ENCODE data around the gene KCTD16. TPM values are rescaled to one million over a fixed set of nuclear protein-coding genes. Genes with fewer than 3 reads are reported as not detected.

KCTD16 gene
- total RNA-seq, 1 experiment from 2014 or later, result 0.64 TPM

DNA sequence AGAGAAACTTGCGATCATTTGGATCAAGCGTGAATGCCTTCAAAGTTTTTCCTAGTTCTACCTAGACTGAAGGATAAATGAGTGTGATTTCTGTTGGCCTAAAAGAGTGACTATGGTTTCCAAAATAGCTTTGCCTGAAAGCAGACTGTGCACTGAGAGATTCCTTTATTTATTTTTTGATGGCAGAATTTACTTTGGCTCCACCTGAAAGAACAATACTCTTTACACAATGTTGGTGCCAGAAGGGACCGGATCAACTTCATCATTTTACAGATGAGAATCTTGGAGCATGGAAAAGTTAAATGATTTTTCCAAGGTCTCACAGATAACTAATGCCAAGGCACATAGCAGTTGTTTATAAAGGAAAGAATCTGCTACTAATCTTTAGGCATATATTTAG is 199.6 kb downstream of the KCTD16 start:
- ChIA-PET RAD21 (ENCODE audit: low non-redundant PET in 1 of 2, low total read pairs in 2 of 2, uncharacterized antibody in 2 of 2, unreplicated experiment in 2 of 2) (no interaction called here), POLR2A (no interaction called here), CTCF (no interaction called here)
- no peaks in the 10 kb centered on the region for H3K79me2 ChIP-seq (ENCODE audit: insufficient read depth, low read length)
- H3K4me3 ChIP-seq (replicated peaks in 1 of 2; ENCODE audit: low read depth in 1 of 2, low read length in 2 of 2), result no peak overlapping the region
- ATAC-seq (no peak), DNase-seq (ENCODE audit: low read depth, low spot score) (no peak)
- intact Hi-C loops (cut with micrococcal nuclease), result no loop called here
- no peaks in the 10 kb centered on the region for H3K4me1 ChIP-seq (ENCODE audit: control insufficient read depth in 1 of 2, insufficient read depth in 2 of 2, low read length in 2 of 2)
- peaks cover 32% of the 10 kb centered on the region for H3K27me3 ChIP-seq (ENCODE audit: insufficient read depth, low read length)
- no peak overlapping the region for H3K9ac ChIP-seq (ENCODE audit: low read length)
- no peaks in the 10 kb centered on the region for H4K20me1 ChIP-seq (ENCODE audit: insufficient read depth)
- H3K36me3 ChIP-seq (ENCODE audit: control insufficient read depth in 1 of 2, insufficient read depth in 2 of 2, low read length in 2 of 2), result no peaks in the 10 kb centered on the region
- no TSS peak for BruUV-seq (replicated peaks)
- H3K9me2 ChIP-seq (ENCODE audit: insufficient read depth), result no peaks in the 10 kb centered on the region
- H3K4me2 ChIP-seq (ENCODE audit: low read length), result no peak overlapping the region
- no peak overlapping the region for H3K27ac ChIP-seq (ENCODE audit: low read depth, low read length)
- TF ChIP-seq, protein P1, sequence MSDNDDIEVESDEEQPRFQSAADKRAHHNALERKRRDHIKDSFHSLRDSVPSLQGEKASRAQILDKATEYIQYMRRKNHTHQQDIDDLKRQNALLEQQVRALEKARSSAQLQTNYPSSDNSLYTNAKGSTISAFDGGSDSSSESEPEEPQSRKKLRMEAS (IDR thresholded peaks at IDR 0.05), result no peak
- TF ChIP-seq POLR2A (IDR thresholded peaks at IDR 0.05; ENCODE audit: borderline replicate concordance, extremely low read depth, insufficient read depth, insufficient read length) (no peak), TCF7L2 (IDR thresholded peaks at IDR 0.05; ENCODE audit: borderline replicate concordance, extremely low read depth, insufficient read depth, insufficient read length) (no peak), EZH2 (IDR thresholded peaks at IDR 0.05) (no peak), EGR1 (IDR thresholded peaks at IDR 0.05; ENCODE audit: low read depth) (no peak), SP1 (IDR thresholded peaks at IDR 0.05; ENCODE audit: low read depth) (no peak), YY1 (IDR thresholded peaks at IDR 0.05; ENCODE audit: extremely low read depth, insufficient replicate concordance, low read depth, low read length) (no peak)
- TF ChIP-seq, protein P2, sequence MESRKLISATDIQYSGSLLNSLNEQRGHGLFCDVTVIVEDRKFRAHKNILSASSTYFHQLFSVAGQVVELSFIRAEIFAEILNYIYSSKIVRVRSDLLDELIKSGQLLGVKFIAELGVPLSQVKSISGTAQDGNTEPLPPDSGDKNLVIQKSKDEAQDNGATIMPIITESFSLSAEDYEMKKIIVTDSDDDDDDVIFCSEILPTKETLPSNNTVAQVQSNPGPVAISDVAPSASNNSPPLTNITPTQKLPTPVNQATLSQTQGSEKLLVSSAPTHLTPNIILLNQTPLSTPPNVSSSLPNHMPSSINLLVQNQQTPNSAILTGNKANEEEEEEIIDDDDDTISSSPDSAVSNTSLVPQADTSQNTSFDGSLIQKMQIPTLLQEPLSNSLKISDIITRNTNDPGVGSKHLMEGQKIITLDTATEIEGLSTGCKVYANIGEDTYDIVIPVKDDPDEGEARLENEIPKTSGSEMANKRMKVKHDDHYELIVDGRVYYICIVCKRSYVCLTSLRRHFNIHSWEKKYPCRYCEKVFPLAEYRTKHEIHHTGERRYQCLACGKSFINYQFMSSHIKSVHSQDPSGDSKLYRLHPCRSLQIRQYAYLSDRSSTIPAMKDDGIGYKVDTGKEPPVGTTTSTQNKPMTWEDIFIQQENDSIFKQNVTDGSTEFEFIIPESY (IDR thresholded peaks at IDR 0.05; ENCODE audit: extremely low read depth, insufficient replicate concordance, low read length), result no peak
- TF ChIP-seq, protein P3, sequence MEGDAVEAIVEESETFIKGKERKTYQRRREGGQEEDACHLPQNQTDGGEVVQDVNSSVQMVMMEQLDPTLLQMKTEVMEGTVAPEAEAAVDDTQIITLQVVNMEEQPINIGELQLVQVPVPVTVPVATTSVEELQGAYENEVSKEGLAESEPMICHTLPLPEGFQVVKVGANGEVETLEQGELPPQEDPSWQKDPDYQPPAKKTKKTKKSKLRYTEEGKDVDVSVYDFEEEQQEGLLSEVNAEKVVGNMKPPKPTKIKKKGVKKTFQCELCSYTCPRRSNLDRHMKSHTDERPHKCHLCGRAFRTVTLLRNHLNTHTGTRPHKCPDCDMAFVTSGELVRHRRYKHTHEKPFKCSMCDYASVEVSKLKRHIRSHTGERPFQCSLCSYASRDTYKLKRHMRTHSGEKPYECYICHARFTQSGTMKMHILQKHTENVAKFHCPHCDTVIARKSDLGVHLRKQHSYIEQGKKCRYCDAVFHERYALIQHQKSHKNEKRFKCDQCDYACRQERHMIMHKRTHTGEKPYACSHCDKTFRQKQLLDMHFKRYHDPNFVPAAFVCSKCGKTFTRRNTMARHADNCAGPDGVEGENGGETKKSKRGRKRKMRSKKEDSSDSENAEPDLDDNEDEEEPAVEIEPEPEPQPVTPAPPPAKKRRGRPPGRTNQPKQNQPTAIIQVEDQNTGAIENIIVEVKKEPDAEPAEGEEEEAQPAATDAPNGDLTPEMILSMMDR (IDR thresholded peaks at IDR 0.05 in 2 of 3, conservative IDR thresholded peaks at IDR 0.05 in 1 of 3; ENCODE audit: borderline replicate concordance in 1 of 3, insufficient read depth in 1 of 3, low read depth in 2 of 3, low read length in 2 of 3), result no peak
- H3K9me3 ChIP-seq (ENCODE audit: control insufficient read depth in 1 of 2, insufficient read depth in 1 of 2, low read depth in 1 of 2, low read length in 2 of 2), result no peaks in the 10 kb centered on the region
- H2AFZ ChIP-seq (ENCODE audit: low read depth, low read length, poor library complexity, severe bottlenecking), result no peak overlapping the region

Data from HCT116 (cell line).